D721Med (cell line): Measurements from ENCODE around the gene MAP7.

Experiments
- DNase-seq: peaks from one replicate; pipeline ENCODE4 v3.0.0; 2011; ENCODE audit warnings: low spot score; ENCODE audit not compliant: insufficient read length
- FAIRE-seq: peaks from 2 replicates; lab custom pipeline; 2011; peaks lifted over from hg19 to GRCh38; lab: Jason Lieb, UNC
- CTCF ChIP-seq: IDR thresholded peaks from 2 replicates; pipeline ENCODE4 v1.5.1; 2012; ENCODE audit warnings: mild to moderate bottlenecking, control low read depth; ENCODE audit not compliant: insufficient read depth; ENCODE audit errors: missing control alignments

The MAP7 gene

GRCh38 chr6:136571496-136571895 lies 21.3 kb upstream of the MAP7 start:
- TF ChIP-seq CTCF = no peak
- no peak for FAIRE-seq
- DNase-seq = no peak

- FAIRE-seq = no peak
- TF ChIP-seq CTCF = no peak
- no peak for DNase-seq
These were observed 20.8 kb upstream of the MAP7 start for GRCh38 chr6:136571065-136571464.

- TF ChIP-seq CTCF = no peak
- no peak for DNase-seq
- no peak for FAIRE-seq
These were observed 17.9 kb upstream of the MAP7 start for GRCh38 chr6:136568129-136568528.

GRCh38 chr6:136567688-136568087 lies 17.5 kb upstream of the MAP7 start:
- FAIRE-seq = no peak
- no peak for DNase-seq

GRCh38 chr6:136566851-136567250 lies 16.6 kb upstream of the MAP7 start:
- DNase-seq (no peak), FAIRE-seq (no peak)
- no peak for TF ChIP-seq CTCF

More at GRCh38 chr6:136567688-136568087, 17.5 kb upstream of the MAP7 start:
- no peak for TF ChIP-seq CTCF

GRCh38 chr6:136566007-136566487 lies 15.8 kb upstream of the MAP7 start:
- no peak for FAIRE-seq
- DNase-seq = no peak

More at GRCh38 chr6:136566007-136566487, 15.8 kb upstream of the MAP7 start:
- no peak for TF ChIP-seq CTCF
